ENCODE results near the gene FAM53B. TPM values are rescaled to one million over a fixed set of nuclear protein-coding genes. Genes with fewer than 3 reads are reported as not detected.

FAM53B gene
- total RNA-seq, 1 donor: 12.7 TPM

GRCh38 chr10:124709861-124710260, 34.3 kb downstream of the FAM53B start:
- no peaks in the 10 kb centered on the region for H3K4me1 ChIP-seq (ENCODE audit: insufficient read depth, low read length)
- H3K79me2 ChIP-seq (ENCODE audit: insufficient read depth, low read length): peaks cover 4% of the 10 kb centered on the region
- no peak overlapping the region for H3K4me3 ChIP-seq (ENCODE audit: insufficient read depth, low read length)
- H4K20me1 ChIP-seq (ENCODE audit: insufficient read depth, low read length): peaks cover 25% of the 10 kb centered on the region
- no peaks in the 10 kb centered on the region for H3K27me3 ChIP-seq (ENCODE audit: insufficient read depth, low read length)
- peaks cover 6% of the 10 kb centered on the region for H3K36me3 ChIP-seq (ENCODE audit: insufficient read depth, low read length)
- H2AFZ ChIP-seq (ENCODE audit: low read length): no peak overlapping the region
- no peaks in the 10 kb centered on the region for H3K9me3 ChIP-seq (ENCODE audit: low read depth, low read length)
- no peak for DNase-seq (ENCODE audit: insufficient read length, low spot score, missing footprints)
- H3K4me2 ChIP-seq (ENCODE audit: insufficient read depth, low read length): no peak overlapping the region
- no peak overlapping the region for H3K27ac ChIP-seq (ENCODE audit: low read depth, low read length)
- no peak for TF ChIP-seq CTCF (IDR thresholded peaks at IDR 0.05; ENCODE audit: extremely low read depth, low read depth, low read length)

GRCh38 chr10:124708922-124709520, 35.2 kb downstream of the FAM53B start:
- H3K4me1 ChIP-seq (ENCODE audit: insufficient read depth, low read length): no peaks in the 10 kb centered on the region
- H4K20me1 ChIP-seq (ENCODE audit: insufficient read depth, low read length): peaks cover 25% of the 10 kb centered on the region
- no peak overlapping the region for H3K4me3 ChIP-seq (ENCODE audit: insufficient read depth, low read length)
- no peak overlapping the region for H3K27ac ChIP-seq (ENCODE audit: low read depth, low read length)
- no peak overlapping the region for H2AFZ ChIP-seq (ENCODE audit: low read length)
- peaks cover 6% of the 10 kb centered on the region for H3K36me3 ChIP-seq (ENCODE audit: insufficient read depth, low read length)
- H3K4me2 ChIP-seq (ENCODE audit: insufficient read depth, low read length): no peak overlapping the region
- H3K79me2 ChIP-seq (ENCODE audit: insufficient read depth, low read length): peaks cover 4% of the 10 kb centered on the region
- TF ChIP-seq CTCF (IDR thresholded peaks at IDR 0.05; ENCODE audit: extremely low read depth, low read depth, low read length): no peak
- no peaks in the 10 kb centered on the region for H3K27me3 ChIP-seq (ENCODE audit: insufficient read depth, low read length)
- no peak for DNase-seq (ENCODE audit: insufficient read length, low spot score, missing footprints)
- H3K9me3 ChIP-seq (ENCODE audit: low read depth, low read length): no peaks in the 10 kb centered on the region

GRCh38 chr10:124708246-124708779, 35.9 kb downstream of the FAM53B start:
- DNase-seq (ENCODE audit: insufficient read length, low spot score, missing footprints): no peak
- Histone ChIP-seq H2AFZ (ENCODE audit: low read length) (no peak overlapping the region), H3K4me2 (ENCODE audit: insufficient read depth, low read length) (no peak overlapping the region), H3K27me3 (ENCODE audit: insufficient read depth, low read length) (no peaks in the 10 kb centered on the region), H3K36me3 (ENCODE audit: insufficient read depth, low read length) (peaks cover 6% of the 10 kb centered on the region), H3K4me3 (ENCODE audit: insufficient read depth, low read length) (no peak overlapping the region), H3K4me1 (ENCODE audit: insufficient read depth, low read length) (no peaks in the 10 kb centered on the region), H4K20me1 (ENCODE audit: insufficient read depth, low read length) (peaks cover 21% of the 10 kb centered on the region), H3K79me2 (ENCODE audit: insufficient read depth, low read length) (peaks cover 4% of the 10 kb centered on the region), H3K27ac (ENCODE audit: low read depth, low read length) (no peak overlapping the region), H3K9me3 (ENCODE audit: low read depth, low read length) (no peaks in the 10 kb centered on the region)
- TF ChIP-seq CTCF (IDR thresholded peaks at IDR 0.05; ENCODE audit: extremely low read depth, low read depth, low read length): no peak

GRCh38 chr10:124707551-124707950, 36.6 kb downstream of the FAM53B start:
- DNase-seq (ENCODE audit: insufficient read length, low spot score, missing footprints): no peak
- Histone ChIP-seq H4K20me1 (ENCODE audit: insufficient read depth, low read length) (peaks cover 14% of the 10 kb centered on the region), H3K4me3 (ENCODE audit: insufficient read depth, low read length) (no peak overlapping the region), H3K27ac (ENCODE audit: low read depth, low read length) (no peak overlapping the region), H3K79me2 (ENCODE audit: insufficient read depth, low read length) (peaks cover 4% of the 10 kb centered on the region), H3K36me3 (ENCODE audit: insufficient read depth, low read length) (peaks cover 6% of the 10 kb centered on the region), H3K4me2 (ENCODE audit: insufficient read depth, low read length) (no peak overlapping the region), H3K27me3 (ENCODE audit: insufficient read depth, low read length) (no peaks in the 10 kb centered on the region), H2AFZ (ENCODE audit: low read length) (no peak overlapping the region), H3K4me1 (ENCODE audit: insufficient read depth, low read length) (peaks cover under 1% of the 10 kb centered on the region), H3K9me3 (ENCODE audit: low read depth, low read length) (no peaks in the 10 kb centered on the region)
- TF ChIP-seq CTCF (IDR thresholded peaks at IDR 0.05; ENCODE audit: extremely low read depth, low read depth, low read length): no peak
